DND-41 (cell line): ENCODE measurements around the gene TOR1B.

Experiments
- CTCF ChIP-seq: IDR thresholded peaks from 2 replicates; pipeline ENCODE4 v1.5.1; 2012; ENCODE audit warnings: borderline replicate concordance, low read length, moderate library complexity, mild to moderate bottlenecking; ENCODE audit not compliant: poor library complexity, severe bottlenecking; ENCODE audit errors: extremely low read depth
- EZH2 ChIP-seq: IDR thresholded peaks from 3 replicates; pipeline ENCODE4 v1.6.1; 2012; ENCODE audit warnings: borderline replicate concordance, low read depth, mild to moderate bottlenecking, moderate library complexity, low read length, inconsistent platforms; ENCODE audit not compliant: severe bottlenecking

GRCh38 chr9:129762985-129763926 lies 39.7 kb upstream of the TOR1B start:
- no peak for TF ChIP-seq CTCF
- TF ChIP-seq EZH2 = no peak
